ENCODE measurements around the gene TRPV6. TPM values are rescaled to one million over a fixed set of nuclear protein-coding genes. Genes with fewer than 3 reads are reported as not detected.

The TRPV6 gene
- total and polyA plus RNA-seq, 2 experiments from 2014 or later, result not detected

DNA sequence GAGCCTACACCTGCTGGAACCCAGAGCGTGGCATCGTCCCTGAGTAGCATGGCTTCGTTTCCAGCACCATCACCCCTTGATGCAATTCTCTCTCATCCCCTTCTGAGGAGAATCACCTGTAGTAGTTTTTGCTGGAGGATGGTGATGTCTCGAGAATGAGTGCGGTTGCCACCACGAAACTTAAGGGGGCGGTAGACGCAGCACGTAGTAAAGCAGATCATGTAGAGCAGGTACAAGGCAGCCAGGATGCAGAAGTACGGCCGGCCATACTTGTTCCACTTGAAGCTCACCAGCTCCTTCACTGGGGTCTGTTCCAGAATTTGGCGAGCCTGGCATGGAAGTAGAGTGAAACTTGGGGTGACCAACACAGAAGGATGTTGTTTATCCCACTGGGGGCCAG is 39.9 kb upstream of the TRPV6 start:
- H3K4me2 ChIP-seq (ENCODE audit: unreplicated experiment), result no peak overlapping the region
- H3F3A ChIP-seq (ENCODE audit: insufficient read depth), result no peaks in the 10 kb centered on the region
- in situ Hi-C loops (cut with MboI), result no loop called here
- 27 to 29% methylated on average over 12 of the region's 12 CpGs for WGBS, 2 experiments (ENCODE audit: low coverage in 1 of 2, low lambda C conversion rate in 2 of 2, missing lambda C conversion rate in 2 of 2)
- H3K9ac ChIP-seq, result no peak overlapping the region
- no peaks in the 10 kb centered on the region for H3K9me3 ChIP-seq (ENCODE audit: low read depth)
- DNase-seq, result no peak
- no peak overlapping the region for H3K27ac ChIP-seq
- H3K4me1 ChIP-seq (ENCODE audit: insufficient read depth), result no peaks in the 10 kb centered on the region
- no peaks in the 10 kb centered on the region for H3K36me3 ChIP-seq (ENCODE audit: low read depth)
- H3K9me2 ChIP-seq (ENCODE audit: insufficient read depth), result no peaks in the 10 kb centered on the region
- TF ChIP-seq EZH2 (IDR thresholded peaks at IDR 0.05; ENCODE audit: insufficient read depth, poor library complexity, severe bottlenecking), result no peak
- TF ChIP-seq EZH2phosphoT487 (IDR thresholded peaks at IDR 0.05; ENCODE audit: insufficient read depth, low read depth), result no peak
- no peak overlapping the region for H3K4me3 ChIP-seq
- H3K79me2 ChIP-seq (ENCODE audit: insufficient read depth), result no peaks in the 10 kb centered on the region
- no peaks in the 10 kb centered on the region; the same call in none of the 2 replicates for H3K27me3 ChIP-seq (replicated peaks; ENCODE audit: insufficient read depth)
- no peaks in the 10 kb centered on the region for H4K20me1 ChIP-seq (ENCODE audit: insufficient read depth)
- H2AFZ ChIP-seq, result no peak overlapping the region

- H2AFZ ChIP-seq, result no peak overlapping the region
- no peaks in the 10 kb centered on the region for H3K79me2 ChIP-seq (ENCODE audit: insufficient read depth)
- DNase-seq, result no peak
- H3K9me2 ChIP-seq (ENCODE audit: insufficient read depth), result no peaks in the 10 kb centered on the region
- no peak overlapping the region for H3K4me3 ChIP-seq
- no peak overlapping the region for H3K9ac ChIP-seq
- H3K4me1 ChIP-seq (ENCODE audit: insufficient read depth), result no peaks in the 10 kb centered on the region
- H3F3A ChIP-seq (ENCODE audit: insufficient read depth), result no peaks in the 10 kb centered on the region
- 33 to 34% methylated on average over 2 of the region's 2 CpGs for WGBS, 2 experiments (ENCODE audit: low coverage in 1 of 2, low lambda C conversion rate in 2 of 2, missing lambda C conversion rate in 2 of 2)
- in situ Hi-C loops (cut with MboI), result no loop called here
- no peaks in the 10 kb centered on the region for H4K20me1 ChIP-seq (ENCODE audit: insufficient read depth)
- H3K9me3 ChIP-seq (ENCODE audit: low read depth), result no peaks in the 10 kb centered on the region
- no peak overlapping the region for H3K4me2 ChIP-seq (ENCODE audit: unreplicated experiment)
- no peak overlapping the region for H3K27ac ChIP-seq
- no peaks in the 10 kb centered on the region; the same call in none of the 2 replicates for H3K27me3 ChIP-seq (replicated peaks; ENCODE audit: insufficient read depth)
- H3K36me3 ChIP-seq (ENCODE audit: low read depth), result no peaks in the 10 kb centered on the region
- TF ChIP-seq EZH2phosphoT487 (IDR thresholded peaks at IDR 0.05; ENCODE audit: insufficient read depth, low read depth) (no peak), EZH2 (IDR thresholded peaks at IDR 0.05; ENCODE audit: insufficient read depth, poor library complexity, severe bottlenecking) (no peak)
Measured at GRCh38 chr7:142923391-142923790, 37.8 kb upstream of the TRPV6 start.

DNA sequence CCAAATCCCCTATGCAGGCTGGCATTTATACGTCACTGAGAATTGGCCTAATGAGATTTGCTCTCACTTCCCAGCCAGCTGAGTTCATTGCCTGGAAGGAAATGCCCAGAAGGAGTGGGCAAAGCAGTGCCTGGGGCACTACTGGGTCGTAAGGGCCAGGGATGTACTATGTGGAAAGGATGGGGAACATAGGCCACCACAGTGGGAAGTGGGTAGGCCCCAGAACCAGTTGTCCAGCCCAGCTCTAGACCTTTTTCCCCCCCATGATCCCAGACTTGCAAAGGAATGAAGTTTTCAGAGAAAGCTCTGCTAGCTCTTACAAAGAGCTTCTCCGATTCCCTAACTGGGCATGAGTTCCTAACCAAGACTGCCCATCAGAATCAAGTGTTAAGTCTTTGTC is 34.1 kb upstream of the TRPV6 start:
- no peaks in the 10 kb centered on the region for H4K20me1 ChIP-seq (ENCODE audit: insufficient read depth)
- no peaks in the 10 kb centered on the region for H3K36me3 ChIP-seq (ENCODE audit: low read depth)
- H3K4me1 ChIP-seq (ENCODE audit: insufficient read depth), result no peaks in the 10 kb centered on the region
- no peak overlapping the region for H3K27ac ChIP-seq
- no peak overlapping the region for H3K4me3 ChIP-seq
- 20 to 26% methylated on average over 3 of the region's 3 CpGs for WGBS, 2 experiments (ENCODE audit: low coverage in 1 of 2, low lambda C conversion rate in 2 of 2, missing lambda C conversion rate in 2 of 2)
- TF ChIP-seq EZH2phosphoT487 (IDR thresholded peaks at IDR 0.05; ENCODE audit: insufficient read depth, low read depth) (no peak), EZH2 (IDR thresholded peaks at IDR 0.05; ENCODE audit: insufficient read depth, poor library complexity, severe bottlenecking) (no peak)
- no peak for DNase-seq
- H3F3A ChIP-seq (ENCODE audit: insufficient read depth), result no peaks in the 10 kb centered on the region
- no peaks in the 10 kb centered on the region for H3K9me3 ChIP-seq (ENCODE audit: low read depth)
- no peak overlapping the region for H2AFZ ChIP-seq
- H3K27me3 ChIP-seq (replicated peaks; ENCODE audit: insufficient read depth), result no peaks in the 10 kb centered on the region; the same call in 1 of the 2 replicates
- no peaks in the 10 kb centered on the region for H3K9me2 ChIP-seq (ENCODE audit: insufficient read depth)
- no peaks in the 10 kb centered on the region for H3K79me2 ChIP-seq (ENCODE audit: insufficient read depth)
- in situ Hi-C loops (cut with MboI), result no loop called here
- no peak overlapping the region for H3K9ac ChIP-seq
- no peak overlapping the region for H3K4me2 ChIP-seq (ENCODE audit: unreplicated experiment)

DNA sequence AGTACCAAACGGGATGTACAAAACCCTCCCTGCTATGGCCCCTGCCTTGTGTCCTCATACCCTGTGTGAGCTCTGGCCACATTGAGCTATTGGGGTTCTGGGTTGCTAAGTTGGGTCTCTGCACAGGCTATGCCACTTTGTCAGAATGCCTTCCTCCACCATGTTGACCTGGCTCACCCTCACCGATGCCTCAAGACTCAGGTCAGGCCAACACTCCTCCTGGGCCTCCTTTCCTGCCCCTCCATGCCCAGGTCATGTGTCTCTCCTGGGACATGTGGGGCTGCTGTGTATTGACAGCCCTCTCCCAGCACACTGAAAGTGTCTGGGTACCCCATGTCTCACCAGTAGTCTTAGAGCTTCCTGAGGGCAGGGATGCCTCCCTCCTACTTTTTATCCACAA is 33.4 kb upstream of the TRPV6 start:
- no peaks in the 10 kb centered on the region for H3K4me1 ChIP-seq (ENCODE audit: insufficient read depth)
- H3K9me2 ChIP-seq (ENCODE audit: insufficient read depth), result no peaks in the 10 kb centered on the region
- no peaks in the 10 kb centered on the region for H3F3A ChIP-seq (ENCODE audit: insufficient read depth)
- in situ Hi-C loops (cut with MboI), result no loop called here
- H3K27ac ChIP-seq, result no peak overlapping the region
- no peaks in the 10 kb centered on the region for H3K36me3 ChIP-seq (ENCODE audit: low read depth)
- H2AFZ ChIP-seq, result no peak overlapping the region
- no peaks in the 10 kb centered on the region for H3K9me3 ChIP-seq (ENCODE audit: low read depth)
- no peaks in the 10 kb centered on the region; the same call in 1 of the 2 replicates for H3K27me3 ChIP-seq (replicated peaks; ENCODE audit: insufficient read depth)
- H3K79me2 ChIP-seq (ENCODE audit: insufficient read depth), result no peaks in the 10 kb centered on the region
- TF ChIP-seq EZH2phosphoT487 (IDR thresholded peaks at IDR 0.05; ENCODE audit: insufficient read depth, low read depth) (no peak), EZH2 (IDR thresholded peaks at IDR 0.05; ENCODE audit: insufficient read depth, poor library complexity, severe bottlenecking) (no peak)
- no peak overlapping the region for H3K4me2 ChIP-seq (ENCODE audit: unreplicated experiment)
- no peak overlapping the region for H3K9ac ChIP-seq
- H4K20me1 ChIP-seq (ENCODE audit: insufficient read depth), result no peaks in the 10 kb centered on the region
- DNase-seq, result no peak
- 19 to 21% methylated on average over 2 of the region's 2 CpGs for WGBS, 2 experiments (ENCODE audit: low coverage in 1 of 2, low lambda C conversion rate in 2 of 2, missing lambda C conversion rate in 2 of 2)
- no peak overlapping the region for H3K4me3 ChIP-seq

DNA sequence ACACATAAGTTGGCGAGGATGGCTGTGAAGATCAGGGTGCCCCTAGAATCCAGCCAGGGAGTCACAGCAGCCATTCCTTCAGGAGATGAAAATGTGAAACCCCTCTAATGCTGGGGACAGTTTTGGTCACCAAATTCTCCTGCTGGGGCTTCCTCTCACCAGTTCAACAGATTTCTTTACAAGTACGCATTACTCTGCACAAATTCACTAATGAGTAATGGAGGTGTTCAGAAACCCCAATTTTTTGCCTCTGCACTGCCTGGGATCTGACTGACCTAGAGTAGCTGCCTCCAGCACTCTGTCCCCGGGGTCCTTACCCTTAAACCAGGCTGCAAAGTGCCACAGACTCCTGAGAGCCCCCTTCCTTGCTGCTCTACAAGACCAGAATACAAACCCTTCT is 31.9 kb upstream of the TRPV6 start:
- Histone ChIP-seq H3K4me1 (ENCODE audit: insufficient read depth) (no peaks in the 10 kb centered on the region), H3K79me2 (ENCODE audit: insufficient read depth) (no peaks in the 10 kb centered on the region), H3K27me3 (replicated peaks; ENCODE audit: insufficient read depth) (no peaks in the 10 kb centered on the region; the same call in 1 of the 2 replicates), H4K20me1 (ENCODE audit: insufficient read depth) (no peaks in the 10 kb centered on the region), H3K4me3 (no peak overlapping the region), H2AFZ (no peak overlapping the region), H3K4me2 (ENCODE audit: unreplicated experiment) (no peak overlapping the region), H3K27ac (no peak overlapping the region), H3K9me2 (ENCODE audit: insufficient read depth) (no peaks in the 10 kb centered on the region), H3K36me3 (ENCODE audit: low read depth) (no peaks in the 10 kb centered on the region), H3K9me3 (ENCODE audit: low read depth) (no peaks in the 10 kb centered on the region), H3K9ac (no peak overlapping the region), H3F3A (ENCODE audit: insufficient read depth) (no peaks in the 10 kb centered on the region)
- no peak for TF ChIP-seq EZH2phosphoT487 (IDR thresholded peaks at IDR 0.05; ENCODE audit: insufficient read depth, low read depth)
- TF ChIP-seq EZH2 (IDR thresholded peaks at IDR 0.05; ENCODE audit: insufficient read depth, poor library complexity, severe bottlenecking), result no peak
- no peak for DNase-seq
- in situ Hi-C loops (cut with MboI), result no loop called here
- WGBS, 2 experiments (ENCODE audit: low coverage in 1 of 2, low lambda C conversion rate in 2 of 2, missing lambda C conversion rate in 2 of 2), result 14 to 20% methylated on average over 3 of the region's 3 CpGs

All from GM23248 (cell line).